Activated CD8-positive, alpha-beta memory T cell treated with anti-CD3 and anti-CD28 coated beads for 48 hours (primary cell): ENCODE measurements around the gene DNAI7.

Experiments
- DNase-seq, 3 experiments: peaks; one replicate each; pipeline ENCODE4 v3.0.0-alpha.2; 2020; ENCODE audit warnings: low read depth in 2 of 3, low spot score in 2 of 3

Gene DNAI7, protein sequence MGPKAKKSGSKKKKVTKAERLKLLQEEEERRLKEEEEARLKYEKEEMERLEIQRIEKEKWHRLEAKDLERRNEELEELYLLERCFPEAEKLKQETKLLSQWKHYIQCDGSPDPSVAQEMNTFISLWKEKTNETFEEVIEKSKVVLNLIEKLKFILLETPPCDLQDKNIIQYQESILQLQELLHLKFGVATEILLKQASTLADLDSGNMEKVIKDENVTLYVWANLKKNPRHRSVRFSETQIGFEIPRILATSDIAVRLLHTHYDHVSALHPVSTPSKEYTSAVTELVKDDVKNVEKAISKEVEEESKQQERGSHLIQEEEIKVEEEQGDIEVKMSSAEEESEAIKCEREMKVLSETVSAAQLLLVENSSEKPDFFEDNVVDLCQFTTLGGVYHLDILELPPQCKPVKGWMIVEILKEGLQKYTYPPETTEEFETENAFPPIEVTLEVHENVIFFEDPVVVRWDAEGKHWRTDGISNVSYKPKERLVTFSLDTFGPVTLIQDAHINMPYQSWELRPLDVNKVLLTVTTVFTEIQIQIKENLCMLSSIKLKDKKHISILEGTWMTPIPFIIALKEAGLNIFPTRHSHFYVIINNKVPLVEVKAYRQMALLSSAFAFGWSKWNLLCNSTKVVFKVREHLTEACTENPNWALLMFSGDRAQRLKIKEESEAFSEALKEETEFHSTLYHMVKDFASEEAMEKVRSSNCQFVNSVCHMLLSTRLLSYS

GRCh38 chr12:25195056-25195971 lies at the start of gene DNAI7, which contains the start of gene ETFRF1:
TSS of gene DNAI7 (minus strand) at chr12:25195160. CDS start at chr12:25195078, 82 bp downstream.
TSS of gene ETFRF1 (plus strand) at chr12:25195237. CDS start at chr12:25203957, 8,720 bp downstream.
- DNase-seq, result peak; percentile 86 to 91 (median 89)

DNA sequence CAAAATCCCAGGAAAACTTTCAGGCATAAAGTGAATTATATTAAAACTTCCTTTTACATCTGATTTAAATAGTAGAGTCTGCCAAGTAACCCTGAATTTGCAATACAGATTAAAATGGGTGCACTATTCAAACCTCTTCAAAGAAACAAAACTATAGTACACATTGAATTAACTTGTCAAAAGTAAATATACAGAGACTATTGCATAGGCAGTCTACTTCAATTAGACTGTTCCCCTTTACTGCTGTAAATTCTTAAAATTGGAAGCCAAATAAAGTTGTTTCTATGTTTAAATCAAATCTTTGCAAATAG lies 48.7 kb upstream of the DNAI7 start:
- DNase-seq, result no peak

DNA sequence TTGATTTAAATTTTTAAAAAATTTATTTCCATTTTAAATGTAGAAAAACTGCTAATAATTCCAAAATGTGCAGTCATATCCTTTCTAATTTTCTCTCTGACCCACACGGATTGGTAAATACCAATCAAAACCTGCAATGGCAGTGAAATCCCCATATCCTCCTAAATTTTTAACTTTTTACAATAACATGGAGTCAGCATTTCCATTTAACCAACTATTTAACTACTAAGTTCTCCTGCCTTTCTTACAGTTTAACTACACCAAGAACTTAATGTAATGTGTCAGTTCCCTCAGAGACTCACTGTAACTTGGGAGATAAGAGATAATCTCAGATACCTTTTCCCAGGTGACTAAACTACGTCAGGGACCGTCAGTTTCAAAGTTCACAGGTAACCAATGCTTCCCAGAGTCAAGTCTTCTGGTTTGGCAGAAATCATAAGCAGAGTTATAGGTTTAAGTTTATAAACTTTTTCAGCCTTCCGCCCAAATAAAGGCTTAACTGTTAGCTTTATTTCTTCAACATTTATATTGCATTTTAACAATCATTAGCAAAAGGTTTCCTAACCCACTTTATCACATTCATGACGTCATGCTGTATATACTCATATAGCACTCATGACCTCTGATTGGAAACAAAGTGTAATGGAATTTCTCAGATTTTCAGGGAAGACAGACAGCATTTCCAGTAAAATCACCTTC lies 48.2 kb upstream of the DNAI7 start:
- no peak for DNase-seq

GRCh38 chr12:25241167-25242020 lies 46.4 kb upstream of the DNAI7 start:
- no peak for DNase-seq

DNA sequence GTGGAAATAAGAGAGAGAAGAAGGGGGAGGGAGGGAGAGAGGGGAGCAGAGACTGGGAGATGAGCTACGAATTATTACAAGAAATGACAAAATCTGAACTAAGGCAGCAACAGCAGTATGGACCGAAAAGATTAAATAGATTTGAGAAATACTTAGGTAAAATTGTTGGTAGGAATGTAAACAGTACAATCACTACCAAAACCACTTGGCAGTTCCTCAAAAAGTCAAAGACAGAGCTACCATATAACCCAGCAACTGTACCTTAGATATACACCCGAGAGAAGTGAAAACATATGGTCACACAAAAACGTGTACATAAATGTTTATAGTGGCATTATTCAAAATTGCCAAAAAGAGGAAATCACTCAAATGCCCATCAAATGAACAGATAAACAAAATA lies 41.7 kb upstream of the DNAI7 start:
- DNase-seq, result no peak

DNA sequence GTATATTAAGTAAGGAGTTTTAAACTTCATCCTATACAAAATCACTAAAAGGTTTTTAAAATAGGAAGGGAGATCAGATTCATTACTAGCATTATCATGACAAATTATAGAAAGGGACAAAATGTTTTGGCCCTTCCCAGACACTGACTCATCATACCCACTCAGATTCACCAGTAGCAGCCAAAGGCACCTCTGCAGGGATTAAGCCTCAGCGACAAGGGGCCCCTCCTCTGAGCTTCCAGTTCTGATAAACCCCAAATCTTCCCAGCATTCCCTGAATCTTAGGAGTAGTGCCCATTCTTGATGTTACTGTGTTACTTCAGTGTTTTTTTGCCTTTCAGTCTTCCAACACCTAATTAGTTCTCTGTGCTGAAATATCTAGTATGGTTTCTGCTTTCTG lies 41.2 kb upstream of the DNAI7 start:
- DNase-seq, result no peak

DNA sequence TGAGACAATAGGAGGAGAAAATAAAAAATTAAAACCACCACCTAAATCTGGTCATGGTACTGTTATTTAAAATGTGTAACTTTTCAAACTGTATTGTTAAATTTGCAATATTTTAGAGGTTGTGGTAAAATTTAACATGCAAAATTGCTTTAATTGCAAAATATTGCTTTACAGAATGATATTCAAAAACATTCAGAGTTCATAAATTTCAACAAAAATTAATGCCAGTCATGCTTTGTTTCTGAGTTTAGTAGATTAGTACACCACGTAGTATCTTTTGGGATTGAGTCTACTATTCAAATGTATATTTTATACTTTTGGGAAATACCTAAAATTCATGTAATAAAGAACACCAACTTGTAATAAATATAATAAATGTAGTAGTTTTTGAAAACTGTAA lies 18.4 kb upstream of the DNAI7 start:
- no peak for DNase-seq

DNA sequence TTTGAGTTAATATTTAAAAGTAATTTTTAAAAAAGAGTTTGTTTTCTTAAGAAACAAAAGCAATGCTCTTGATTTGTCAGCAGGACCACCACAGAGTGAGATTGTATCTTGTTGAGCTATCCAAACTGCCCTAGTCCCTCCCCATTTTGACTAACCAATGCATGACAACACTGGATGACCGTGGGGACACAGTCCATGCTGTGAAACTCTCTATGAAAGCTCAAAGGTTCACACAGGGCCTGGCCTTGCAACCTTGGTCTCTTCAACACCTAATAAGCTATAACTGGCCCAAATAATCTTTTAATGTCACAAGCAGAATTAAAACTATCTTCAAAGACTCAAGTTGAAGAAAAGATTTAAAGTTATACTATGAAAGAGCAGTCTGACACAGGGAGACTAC lies 13.6 kb upstream of the DNAI7 start:
- no peak for DNase-seq

DNA sequence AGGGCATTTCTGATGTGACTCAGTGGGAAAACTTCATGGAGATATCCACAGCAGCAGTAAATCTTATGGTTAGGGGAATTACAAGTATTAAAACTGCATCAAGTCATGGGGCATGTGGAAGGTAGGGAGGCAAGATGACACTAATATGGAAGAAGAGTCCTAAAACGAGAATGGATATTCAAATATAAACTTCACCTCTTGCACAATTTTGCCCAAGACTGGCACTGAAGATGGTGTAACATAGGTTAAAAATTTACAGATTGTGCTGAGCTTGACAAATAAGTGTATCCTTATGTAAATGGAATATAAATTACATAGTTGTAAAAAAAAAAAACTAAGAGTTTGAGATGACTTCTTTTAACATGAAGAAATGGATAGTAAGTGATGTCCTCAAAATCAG lies 12.9 kb upstream of the DNAI7 start:
- DNase-seq, result no peak

- DNase-seq, result no peak
Observed at GRCh38 chr12:25207411-25207810, 12.5 kb upstream of the DNAI7 start.

DNA sequence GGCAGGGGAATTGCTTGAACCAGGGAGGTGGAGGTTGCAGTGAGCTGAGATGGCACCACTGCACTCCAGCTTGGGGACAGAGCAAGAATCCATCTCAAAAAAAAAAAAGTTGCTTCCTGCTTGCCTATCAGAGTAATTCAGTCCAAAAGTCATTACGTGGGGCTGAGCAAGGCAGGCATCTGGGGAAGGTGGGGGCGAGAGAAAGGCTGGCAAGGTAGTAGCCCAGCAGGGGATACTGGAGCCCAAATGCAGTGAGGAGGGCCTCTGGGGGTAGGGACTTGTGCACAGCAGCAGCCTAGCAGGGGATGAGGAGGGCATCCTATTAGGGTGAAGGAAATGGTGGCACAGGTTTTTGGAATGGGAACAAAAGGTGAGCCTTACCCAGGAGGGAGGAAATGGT lies 7.2 kb upstream of the DNAI7 start:
- DNase-seq, result no peak

GRCh38 chr12:25200703-25201102 lies 5.7 kb upstream of the DNAI7 start:
- no peak for DNase-seq

DNA sequence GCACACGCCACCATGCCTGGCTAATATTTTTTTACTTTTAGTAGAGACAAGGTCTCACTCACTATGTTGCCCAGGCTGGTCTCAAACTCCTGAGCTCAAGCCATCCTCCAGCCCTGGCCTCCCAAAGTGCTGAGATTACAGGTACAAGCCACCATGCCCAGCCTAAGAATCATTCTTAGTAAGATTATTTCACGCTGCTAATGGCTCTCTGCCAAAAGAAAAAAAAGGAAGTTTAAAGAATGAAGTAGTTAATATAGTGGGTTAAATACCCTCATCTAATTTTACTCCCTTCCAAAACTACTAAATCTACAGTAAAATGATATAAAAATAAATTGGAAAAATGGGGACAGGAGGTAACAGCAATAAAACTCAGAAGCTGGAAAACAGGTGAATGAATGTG lies 2.6 kb upstream of the DNAI7 start:
- DNase-seq, result no peak

DNA sequence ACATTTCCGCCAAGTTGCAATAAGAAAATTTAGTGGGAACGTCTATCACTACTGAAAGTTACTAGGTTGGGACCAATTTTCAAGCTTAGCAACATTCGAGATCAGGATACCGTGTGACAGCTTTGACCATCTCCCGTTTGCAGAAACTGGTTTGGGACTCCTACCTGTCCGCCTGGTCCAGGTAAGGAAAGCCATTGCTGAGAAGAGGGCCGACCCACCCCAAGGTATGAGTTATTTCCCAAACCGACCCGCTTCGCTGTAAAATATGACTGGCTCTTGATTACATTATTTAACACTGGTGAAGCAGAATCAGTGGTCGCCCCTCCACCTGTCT lies 271 bp downstream of the DNAI7 start:
- no peak for DNase-seq

DNA sequence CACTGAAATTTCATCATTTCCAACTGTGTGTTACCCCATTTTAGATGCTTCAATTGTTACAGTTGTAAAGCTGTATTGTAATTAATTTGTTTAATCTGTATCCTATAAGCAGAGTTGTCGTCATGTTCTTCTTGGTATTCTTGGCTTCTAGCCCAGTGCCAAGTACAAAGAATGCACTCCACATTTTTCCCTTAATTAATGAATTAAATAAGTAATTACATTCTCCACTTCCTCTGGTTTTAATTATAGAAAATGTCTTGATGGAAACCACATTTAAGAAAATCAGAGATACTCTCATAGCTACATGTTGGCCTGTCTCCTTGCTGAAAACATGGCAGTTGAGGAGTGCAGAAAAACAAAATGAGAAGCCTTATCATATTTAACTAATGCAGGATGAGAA lies 746 bp downstream of the DNAI7 start:
- no peak for DNase-seq

DNA sequence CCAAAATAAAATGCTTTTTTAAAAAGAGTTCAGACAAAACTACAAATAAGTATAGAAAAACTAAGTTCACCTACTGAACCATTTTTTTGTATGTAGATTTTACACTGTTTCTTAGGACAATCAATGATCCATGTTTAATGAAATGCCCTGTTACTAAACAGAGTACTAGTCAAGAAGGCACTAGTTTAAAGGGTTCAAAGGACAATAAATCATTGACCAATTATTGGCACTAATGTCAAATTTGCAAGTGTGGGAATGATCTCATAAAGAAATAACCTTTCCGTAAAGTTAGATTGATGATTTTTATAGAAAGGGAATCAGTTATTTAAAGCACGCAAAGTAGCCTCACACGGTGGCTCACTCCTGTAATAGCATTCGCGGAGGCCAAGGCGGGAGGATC lies 4.2 kb downstream of the DNAI7 start:
- DNase-seq, result no peak

DNA sequence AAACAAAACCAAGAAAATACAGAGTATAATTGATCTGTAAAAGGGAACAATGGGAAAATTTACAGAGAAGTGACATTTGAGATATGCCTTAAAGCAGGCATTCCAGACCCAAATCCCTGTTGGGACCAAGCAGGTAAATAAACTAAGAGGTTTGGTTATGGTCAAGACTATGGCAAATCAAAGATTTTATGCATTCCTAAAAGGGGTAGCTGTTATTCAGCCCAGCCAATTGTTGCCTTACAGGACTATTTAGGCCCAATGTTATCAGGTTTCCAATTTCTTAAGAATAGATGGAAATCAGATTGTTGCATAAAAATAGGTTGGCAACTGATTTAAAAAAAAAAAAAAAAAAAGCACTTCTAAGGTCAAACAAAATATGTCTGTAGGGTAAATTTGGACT lies 5.3 kb downstream of the DNAI7 start:
- DNase-seq, result no peak

DNA sequence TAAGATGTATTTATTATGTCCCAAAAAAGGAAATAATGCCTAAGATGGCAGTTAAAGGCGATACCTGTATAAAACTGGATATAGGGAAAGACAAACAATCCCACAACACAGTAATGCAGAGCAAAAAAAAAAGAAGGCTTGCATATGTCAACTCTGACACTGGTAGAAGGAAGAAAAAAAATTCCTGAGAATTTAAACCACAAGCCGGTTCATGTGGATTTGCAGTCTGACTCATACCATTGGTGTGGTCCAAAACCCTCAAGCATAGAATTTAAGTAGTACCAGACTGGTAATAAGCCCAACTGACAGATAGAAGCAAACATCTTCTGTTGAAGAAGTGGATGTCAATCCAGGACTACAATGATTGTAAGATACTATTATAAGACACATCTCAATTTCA lies 7.2 kb downstream of the DNAI7 start:
- DNase-seq, result no peak

DNA sequence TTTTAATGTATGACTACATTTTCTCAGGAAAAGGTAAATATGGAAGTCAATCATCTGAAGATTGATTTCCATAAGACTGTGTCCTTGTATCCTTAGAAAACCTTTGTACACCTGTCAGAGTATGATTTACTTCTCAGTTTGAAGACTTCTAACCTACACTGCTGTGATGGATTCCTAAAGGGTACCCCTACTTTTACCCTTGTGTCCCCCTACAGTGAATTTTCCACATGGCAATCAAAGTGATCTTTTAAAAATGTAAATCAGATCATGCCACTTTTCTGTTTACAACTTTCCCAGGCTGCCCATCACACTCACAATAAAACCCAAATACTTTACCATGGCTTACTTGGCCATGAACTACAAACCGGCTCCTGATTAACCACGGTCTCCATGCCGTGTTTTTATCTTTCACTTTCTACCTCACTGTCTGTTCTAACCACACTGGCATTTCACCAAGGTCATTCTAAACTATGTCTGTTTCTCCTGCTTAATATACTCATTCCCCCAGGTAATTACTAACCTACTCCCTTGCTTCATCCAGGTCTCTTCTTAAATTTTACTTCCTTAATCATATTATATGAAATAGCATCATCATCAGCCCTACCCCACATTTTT lies 8.1 kb downstream of the DNAI7 start:
- DNase-seq, result no peak
